A673 (cell line): ENCODE results near the gene SLC22A9.

Experiments used
- CTCF ChIP-seq: fragments of 300-800, 200-600 bp; sonication (generic); conservative IDR thresholded peaks from 2 replicates; pipeline ENCODE4 v1.5.1; 2017; ENCODE audit warnings: low read depth, mild to moderate bottlenecking, antibody characterized with exemption, low read length, moderate library complexity, mixed read lengths
- EZH2 ChIP-seq: fragments of 200-600 bp; sonication (generic); IDR thresholded peaks from 2 replicates; pipeline ENCODE4 v1.6.1; 2017; ENCODE audit warnings: borderline replicate concordance, low read depth, mild to moderate bottlenecking, mixed read lengths, antibody characterized with exemption, low read length; ENCODE audit not compliant: poor library complexity, severe bottlenecking

GRCh38 chr11:63417174-63417852 is 47.7 kb downstream of the SLC22A9 start:
- TF ChIP-seq EZH2 (no peak), CTCF (no peak)
